Measurements from ENCODE around the gene CPLANE1.
"Not testable (repeated sequence)": the region's sequence is repeated elsewhere in the genome, so short reads cannot be mapped to it uniquely, and the experiment has no call there.

CPLANE1 gene

DNA sequence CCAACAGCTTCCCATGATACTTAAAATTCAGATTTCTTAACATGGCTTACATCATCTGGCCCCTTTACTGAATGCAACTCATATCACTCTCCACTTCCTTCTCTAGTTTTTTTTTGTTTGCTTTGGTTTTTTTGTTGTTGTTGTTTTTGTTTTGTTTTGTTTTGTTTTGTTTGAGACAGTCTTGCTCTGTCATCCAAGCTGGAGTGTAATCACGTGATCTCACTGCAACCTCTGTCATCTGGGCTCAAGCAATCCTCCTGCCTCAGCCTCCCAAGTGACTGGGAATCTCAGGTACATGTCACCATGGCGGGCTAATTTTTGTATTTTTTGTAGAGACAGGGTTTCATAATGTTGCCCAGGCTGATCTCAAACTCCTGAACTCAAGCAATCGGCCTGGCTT, 41.4 kb downstream of the CPLANE1 start:
- no peak for DNase-seq

GRCh38 chr5:37206736-37207135, 42.4 kb downstream of the CPLANE1 start:
- no peak for DNase-seq

GRCh38 chr5:37198842-37199241, 50.3 kb downstream of the CPLANE1 start:
- no peak for DNase-seq

- peak; percentile 14 for DNase-seq
Observed at GRCh38 chr5:37198061-37198460, 51.1 kb downstream of the CPLANE1 start.

DNA sequence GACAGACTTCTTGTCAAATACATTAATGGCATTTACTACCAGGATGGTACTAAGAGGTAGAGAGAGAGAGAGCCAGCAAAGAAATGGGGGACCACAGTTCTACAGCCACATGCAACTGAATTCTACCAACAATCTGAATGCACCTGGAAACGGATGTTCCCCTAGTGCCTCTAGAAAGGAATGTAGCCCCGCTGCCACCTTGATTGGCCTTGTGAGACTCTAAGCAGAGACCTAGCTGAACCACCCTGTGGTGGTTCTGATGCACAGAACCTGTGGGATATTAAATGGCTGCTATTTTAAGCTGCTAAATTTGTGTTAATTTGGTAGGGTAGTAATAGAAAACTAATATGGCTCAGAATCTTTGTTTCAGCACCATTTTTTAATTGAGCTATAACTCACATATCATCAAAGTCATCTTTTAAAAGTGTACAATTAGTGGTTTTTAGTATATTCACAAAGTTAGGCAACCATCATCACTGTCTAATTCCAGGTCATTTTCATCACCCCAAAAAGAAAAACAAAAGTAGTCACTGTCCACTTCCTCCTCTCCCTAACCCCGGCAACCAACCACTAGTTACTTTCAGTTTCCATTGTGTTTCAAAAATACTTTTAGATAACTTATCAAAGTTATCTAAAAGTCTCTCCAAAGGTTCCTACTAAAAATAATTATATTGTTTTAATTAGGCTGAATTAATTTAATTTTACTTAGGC, 51.7 kb downstream of the CPLANE1 start:
- DNase-seq: peak; percentile 48

- DNase-seq: no peak
Observed at GRCh38 chr5:37190592-37190991, 58.6 kb downstream of the CPLANE1 start.

DNA sequence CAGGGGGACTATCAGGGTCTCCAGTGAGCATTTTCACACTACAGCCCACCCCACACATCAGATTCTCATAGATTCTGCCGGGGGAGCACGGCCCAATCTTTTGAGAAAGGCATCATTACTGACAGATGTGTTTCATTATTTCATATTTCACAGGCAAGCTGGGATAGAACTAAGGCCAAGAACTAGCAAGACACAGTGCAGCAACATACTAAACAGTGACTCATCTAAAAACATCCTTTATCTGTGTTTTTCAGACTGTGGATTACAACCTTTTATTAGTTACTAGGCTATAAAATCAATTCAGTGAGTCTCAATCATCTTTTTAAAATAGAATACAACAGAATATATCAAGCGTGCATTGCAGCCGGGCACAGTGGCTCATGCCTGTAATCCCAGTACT, 59.8 kb downstream of the CPLANE1 start:
- no peak for DNase-seq

GRCh38 chr5:37187465-37187977, 61.7 kb downstream of the CPLANE1 start:
- no peak for DNase-seq

DNA sequence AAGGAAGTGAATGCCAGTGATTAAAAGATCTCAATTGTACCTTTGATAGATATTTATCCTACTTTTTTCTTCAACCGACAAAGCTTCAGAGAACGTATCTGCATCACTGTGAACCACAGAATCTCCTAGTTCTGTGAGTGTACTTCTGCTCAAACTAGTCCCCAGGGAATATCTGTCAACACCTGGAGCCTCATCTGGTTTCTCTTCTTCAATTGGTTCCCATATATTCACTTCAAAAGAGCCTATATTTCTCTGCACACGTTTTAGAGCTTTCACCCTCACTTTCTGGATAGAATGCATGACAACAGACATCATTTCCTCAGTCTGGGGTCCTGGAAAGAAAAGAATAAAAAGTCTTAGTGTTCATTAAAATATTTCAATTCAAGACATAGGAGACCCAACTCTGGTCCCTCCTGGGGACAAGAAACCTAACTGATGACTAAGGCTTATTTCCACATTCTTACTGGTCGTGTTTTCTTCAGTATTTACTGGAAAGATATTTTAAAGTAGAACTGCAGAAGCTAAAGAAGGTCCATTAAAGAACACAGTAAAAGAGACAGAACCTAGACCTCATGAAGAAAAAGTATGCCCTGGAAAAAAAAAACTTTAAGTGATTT, 64.3 kb downstream of the CPLANE1 start:
- DNase-seq: no peak

GRCh38 chr5:37182667-37183066, 66.5 kb downstream of the CPLANE1 start:
- DNase-seq: no peak

DNA sequence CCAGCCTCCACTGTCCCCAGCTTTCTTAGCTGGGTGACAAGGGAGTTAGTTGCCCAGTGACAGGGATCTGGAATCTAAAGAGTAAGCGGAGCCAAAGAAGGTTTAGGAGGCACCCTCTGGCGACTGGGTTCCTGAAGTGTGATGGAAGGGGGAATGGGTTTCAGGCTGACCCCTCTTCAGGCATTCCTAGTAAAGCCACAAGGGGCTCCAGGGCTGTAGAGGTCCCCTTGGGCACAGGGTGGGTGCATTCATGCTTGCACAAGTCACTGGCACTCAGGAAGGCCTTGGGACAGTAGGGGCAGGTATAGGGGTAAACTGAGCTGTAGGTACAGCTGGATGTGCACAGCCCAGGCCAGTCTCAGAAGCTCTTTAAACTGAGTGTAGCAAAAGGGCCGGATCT, 74.2 kb downstream of the CPLANE1 start:
- no peak for DNase-seq

DNA sequence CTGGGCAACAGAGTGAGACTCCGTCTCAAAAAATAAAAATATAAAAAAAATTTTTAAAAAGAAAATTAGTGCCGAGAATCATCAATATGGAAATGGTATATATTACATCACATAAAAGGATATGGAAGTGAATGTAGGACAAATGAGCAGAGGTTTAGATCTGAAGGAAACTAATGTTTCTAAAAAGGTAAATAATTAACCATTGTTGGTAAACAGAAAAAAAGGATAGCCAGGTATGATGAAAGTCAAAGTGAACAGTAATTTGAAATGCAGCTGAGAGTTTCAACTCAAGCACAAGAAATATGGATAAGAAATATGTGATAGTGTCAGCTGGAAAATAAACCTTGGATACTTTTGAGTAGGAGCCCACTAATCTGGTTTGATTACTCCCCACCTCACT, 76.2 kb downstream of the CPLANE1 start:
- DNase-seq: no peak

DNA sequence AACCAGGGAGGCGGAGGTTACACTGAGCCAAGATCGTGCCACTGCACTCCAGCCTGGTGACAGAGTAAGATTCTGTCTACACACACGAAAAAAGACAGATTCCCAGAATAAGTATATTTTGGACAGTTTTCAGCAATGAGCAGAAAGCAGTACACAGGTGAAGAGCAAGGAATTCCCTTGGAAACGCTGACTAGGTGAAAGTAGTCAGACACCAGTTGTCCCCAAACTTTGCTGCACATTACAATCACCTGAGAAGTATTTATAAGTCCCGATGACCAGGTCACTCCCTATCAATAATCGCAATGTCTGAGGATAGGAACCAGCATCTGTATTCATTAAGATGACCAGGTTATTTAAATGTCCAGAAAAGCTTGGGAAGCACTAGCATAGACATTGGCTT, 78.3 kb downstream of the CPLANE1 start:
- DNase-seq: no peak

- no peak for DNase-seq
Observed at GRCh38 chr5:37166197-37166596, 83.0 kb downstream of the CPLANE1 start.

DNA sequence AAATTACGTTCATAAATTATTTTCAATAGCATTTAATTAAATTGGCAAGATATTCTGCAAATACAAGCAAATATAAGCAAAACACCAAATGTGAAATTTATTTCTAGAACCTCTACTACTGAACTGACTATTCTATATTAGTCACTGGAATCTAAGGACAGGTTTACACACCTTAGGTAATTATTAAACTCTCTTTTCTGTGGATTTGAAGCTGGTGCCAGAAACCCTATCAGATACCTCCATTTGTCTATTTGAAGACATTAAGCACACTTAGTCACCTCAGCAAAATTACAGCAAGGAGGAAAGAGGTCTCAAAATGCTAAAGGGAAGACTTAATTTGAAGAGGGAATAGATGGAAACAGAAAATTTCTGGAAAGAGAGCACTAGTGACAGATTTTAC, 83.4 kb downstream of the CPLANE1 start:
- DNase-seq: no peak

GRCh38 chr5:37153661-37154060, 95.5 kb downstream of the CPLANE1 start:
- no peak for DNase-seq

DNA sequence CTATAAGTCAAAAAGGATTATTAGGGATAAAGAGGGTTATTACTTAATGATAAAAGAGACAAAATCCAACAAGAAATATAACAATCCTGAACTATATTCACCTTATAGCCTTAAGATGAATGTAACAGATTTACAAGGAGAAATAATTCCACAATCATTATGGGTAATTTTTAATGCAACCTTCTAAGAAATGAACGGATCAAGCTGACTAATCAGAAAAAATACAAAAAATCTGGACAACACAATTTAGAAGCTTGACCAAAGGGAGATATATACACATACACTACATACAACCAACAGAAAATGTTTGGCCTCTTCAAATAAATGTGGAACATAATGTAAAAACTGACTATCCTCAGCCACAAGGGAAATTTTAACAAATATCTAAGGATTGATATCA, 102.3 kb downstream of the CPLANE1 start:
- no peak for DNase-seq

DNA sequence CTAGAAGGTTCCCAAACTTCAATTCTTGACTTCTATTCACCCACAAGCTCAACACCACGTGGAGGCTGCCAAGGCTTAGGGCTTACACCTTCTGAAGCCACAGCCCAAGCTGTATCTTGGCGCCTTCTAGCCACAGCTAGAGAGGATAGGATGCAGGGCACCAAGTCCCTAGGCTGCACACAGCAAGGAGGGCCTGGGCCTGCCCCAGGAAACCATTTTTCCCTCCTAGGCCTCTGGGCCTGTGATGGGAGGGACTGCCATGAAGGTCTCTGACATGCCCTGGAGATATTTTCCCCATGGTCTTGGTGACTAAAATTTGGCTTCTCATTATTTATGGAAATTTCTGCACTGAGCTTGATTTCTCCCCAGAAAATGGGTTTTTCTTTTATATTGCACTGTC, 112.5 kb downstream of the CPLANE1 start:
- no peak for DNase-seq

DNA sequence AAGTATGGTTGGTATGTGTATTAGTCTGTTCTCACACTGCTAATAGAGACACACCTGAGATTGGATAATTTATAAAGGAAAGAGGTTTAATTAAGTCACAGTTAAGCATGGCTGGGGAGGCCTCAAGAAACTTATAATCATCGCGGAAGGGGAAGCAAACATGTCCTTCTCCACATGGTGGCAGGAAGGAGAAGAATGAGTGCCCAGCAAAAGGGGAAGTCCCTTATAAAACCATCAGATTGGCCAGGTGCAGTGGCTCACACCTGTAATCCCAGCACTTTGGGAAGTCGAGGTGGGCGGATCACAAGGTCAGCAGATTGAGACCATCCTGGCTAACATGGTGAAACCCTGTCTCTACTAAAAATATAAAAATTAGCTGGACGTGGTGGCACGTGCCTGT, 113.9 kb downstream of the CPLANE1 start:
- DNase-seq: not testable (repeated sequence)

- DNase-seq: no peak
Observed at GRCh38 chr5:37133939-37134338, 115.2 kb downstream of the CPLANE1 start.

DNA sequence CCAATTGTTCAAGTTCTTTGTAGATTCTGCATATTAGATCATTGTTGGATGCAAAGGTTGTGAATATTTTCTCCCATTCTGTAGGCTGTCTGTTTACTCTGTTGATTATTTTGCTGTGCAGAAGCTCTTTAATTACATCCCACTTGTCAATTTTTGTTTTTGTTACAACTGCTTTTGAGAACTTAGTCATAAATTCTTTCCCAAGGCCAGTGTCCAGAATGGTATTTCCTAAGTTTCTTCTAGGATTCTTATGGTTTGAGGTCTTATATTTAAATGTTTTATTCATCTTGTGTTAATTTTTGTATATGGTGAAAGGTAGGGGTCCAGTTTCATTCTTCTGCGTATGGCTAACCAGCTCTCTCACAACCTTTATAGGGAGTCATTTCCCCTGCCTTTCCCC, 116.5 kb downstream of the CPLANE1 start:
- DNase-seq: no peak

- no peak for DNase-seq
Observed at GRCh38 chr5:37121465-37121864, 127.7 kb downstream of the CPLANE1 start.

- DNase-seq: no peak
Observed at GRCh38 chr5:37121027-37121426, 128.1 kb downstream of the CPLANE1 start.

GRCh38 chr5:37120270-37120669, 128.9 kb downstream of the CPLANE1 start:
- no peak for DNase-seq

GRCh38 chr5:37116359-37116758, 132.8 kb downstream of the CPLANE1 start:
- no peak for DNase-seq
